GM12878 (cell line): Measurements from ENCODE around the gene UGT8. TPM values are rescaled to one million over a fixed set of nuclear protein-coding genes. Genes with fewer than 3 reads are reported as not detected.

ENCODE experiments used
- ATAC-seq: fragments of 200-7000 bp; cut with Tn5 transposase; 3 replicates; pipeline ENCODE4 v1.9.1; 2020; ENCODE audit warnings: mild to moderate bottlenecking, moderate library complexity
- BruUV-seq: library from RNA; stranded (reverse); fragments of 400-500 nt; replicated peaks from 2 replicates; lab custom pipeline; 2021; lab: Mats Ljungman, UMichigan
- CTCF ChIA-PET: fragments of 300-600 bp; sonication (Branson Sonifier 250); formaldehyde crosslinking; extraction: SDS; loops from one replicate; lab custom pipeline; 2021; ENCODE audit warnings: inconsistent platforms; lab: Yijun Ruan, JAX
- POLR2A ChIA-PET: fragments of 350-600 bp; formaldehyde crosslinking; extraction: SDS; loops from one replicate; lab custom pipeline; 2021; ENCODE audit warnings: inconsistent platforms; lab: Charles Lee
- RAD21 ChIA-PET: fragments of 300-600 bp; sonication (Branson Sonifier 250); formaldehyde crosslinking; loops from one replicate; lab custom pipeline; 2023; ENCODE audit warnings: antibody characterized with exemption; ENCODE audit not compliant: unreplicated experiment; lab: Charles Lee
- SMC1A ChIA-PET: fragments of 300-600 bp; sonication (Branson Sonifier 250); formaldehyde crosslinking; loops from one replicate; lab custom pipeline; 2023; ENCODE audit not compliant: unreplicated experiment, uncharacterized antibody; lab: Charles Lee
- DNase-seq: peaks from one replicate; pipeline ENCODE4 v3.0.0-alpha.2; 2011; ENCODE audit warnings: low read depth, low spot score
- FAIRE-seq: peaks from 3 replicates; lab custom pipeline; 2011; peaks lifted over from hg19 to GRCh38; lab: Jason Lieb, UNC
- H2AFZ ChIP-seq: 2 replicates; pipeline ENCODE4 v1.6.0; 2011; ENCODE audit warnings: low read depth, low read length, control low read depth; ENCODE audit not compliant: control insufficient read depth
- H3K27ac ChIP-seq: 2 replicates; pipeline ENCODE4 v1.5.1; 2011; ENCODE audit warnings: control low read depth; ENCODE audit not compliant: control insufficient read depth, insufficient read depth
- H3K27me3 ChIP-seq, 2 experiments: replicated peaks in 1 of 2; 2 replicates each; pipeline versions ENCODE4 v1.6.0 to v1.6.1; 2011; ENCODE audit warnings: low read length in 1 of 2; ENCODE audit not compliant: control insufficient read depth in 2 of 2, insufficient read depth in 2 of 2
- H3K36me3 ChIP-seq, 2 experiments: 2 replicates each; pipeline ENCODE4 v1.5.1; 2011; ENCODE audit warnings: low read length in 1 of 2; ENCODE audit not compliant: control insufficient read depth in 2 of 2, insufficient read depth in 2 of 2
- H3K4me1 ChIP-seq: 2 replicates; pipeline ENCODE4 v1.6.1; 2011; ENCODE audit warnings: mild to moderate bottlenecking, low read length, moderate library complexity, mixed read lengths; ENCODE audit not compliant: control insufficient read depth, insufficient read depth
- H3K4me2 ChIP-seq: 2 replicates; pipeline ENCODE4 v1.6.0; 2011; ENCODE audit warnings: control low read depth; ENCODE audit not compliant: control insufficient read depth, insufficient read depth
- H3K4me3 ChIP-seq: fragments of 200-600 bp; sonication (generic); 2 replicates; pipeline ENCODE4 v1.5.1; 2016
- H3K79me2 ChIP-seq: 2 replicates; pipeline ENCODE4 v1.6.0; 2011; ENCODE audit warnings: low read length; ENCODE audit not compliant: control insufficient read depth, insufficient read depth
- H3K9ac ChIP-seq: 2 replicates; pipeline ENCODE4 v1.8.0; 2011; ENCODE audit warnings: low read length, control low read depth, mixed read lengths; ENCODE audit not compliant: control insufficient read depth, insufficient read depth
- H3K9me3 ChIP-seq: replicated peaks from 3 replicates; pipeline ENCODE4 v1.5.1; 2011; ENCODE audit warnings: mild to moderate bottlenecking, low read length; ENCODE audit not compliant: control insufficient read depth, insufficient read depth
- H4K20me1 ChIP-seq: 2 replicates; pipeline ENCODE4 v1.6.0; 2011; ENCODE audit not compliant: control insufficient read depth, insufficient read depth
- BCLAF1 ChIP-seq: fragments of 450-650 bp; IDR thresholded peaks from 2 replicates; pipeline ENCODE4 v1.6.1; 2017; ENCODE audit warnings: antibody characterized with exemption, mild to moderate bottlenecking, moderate library complexity
- BMI1 ChIP-seq: fragments of 450-650 bp; IDR thresholded peaks from 2 replicates; pipeline ENCODE4 v1.6.1; 2016; ENCODE audit warnings: mild to moderate bottlenecking, moderate library complexity, borderline replicate concordance
- E2F4 ChIP-seq: IDR thresholded peaks from 2 replicates; pipeline ENCODE4 v1.6.1; 2012; ENCODE audit warnings: low read depth, low read length, improper control_type of control experiment
- IKZF1 ChIP-seq: fragments of 450-650 bp; conservative IDR thresholded peaks from 2 replicates; pipeline ENCODE4 v1.6.1; 2017; ENCODE audit warnings: antibody characterized with exemption, mild to moderate bottlenecking
- JUNB ChIP-seq: IDR thresholded peaks from 2 replicates; pipeline ENCODE4 v1.6.1; 2016; ENCODE audit warnings: antibody characterized with exemption, mild to moderate bottlenecking
- MLLT1 ChIP-seq: fragments of 450-650 bp; IDR thresholded peaks from 2 replicates; pipeline ENCODE4 v1.6.1; 2016; ENCODE audit warnings: mild to moderate bottlenecking
- NR2F1 ChIP-seq: fragments of 450-650 bp; conservative IDR thresholded peaks from 2 replicates; pipeline ENCODE4 v1.6.1; 2017; ENCODE audit warnings: mild to moderate bottlenecking
- PAX8 ChIP-seq: fragments of 450-650 bp; IDR thresholded peaks from 2 replicates; pipeline ENCODE4 v1.6.1; 2017; ENCODE audit warnings: mild to moderate bottlenecking, moderate library complexity
- ZNF687 ChIP-seq: fragments of 450-650 bp; IDR thresholded peaks from 2 replicates; pipeline ENCODE4 v1.6.1; 2017; ENCODE audit warnings: mild to moderate bottlenecking, moderate library complexity
- WGBS: methylation state at CpG from one replicate; pipeline ENCODE4 v1.1.6; 2016; ENCODE audit warnings: low lambda C conversion rate; ENCODE audit not compliant: insufficient replicate concordance, insufficient coverage; ENCODE audit errors: missing lambda C conversion rate; 5-methylcytosine and 5-hydroxymethylcytosine counted together
- in situ Hi-C: fragments of 300-500 bp; cut with MboI; formaldehyde crosslinking; loops from 9 replicates; pipeline ENCODE4 v1.14.3; 2018; ENCODE audit warnings: mixed read lengths
- intact Hi-C: fragments of 100-400 bp; cut with micrococcal nuclease; formaldehyde crosslinking; loops from one replicate; pipeline ENCODE4 v1.14.2; 2022; ENCODE audit not compliant: unreplicated experiment
- polyA plus RNA-seq, 11 experiments: library from polyadenylated mRNA; depleted of rRNA in 4 of 11; unstranded in 6 of 11; stranded (reverse) in 5 of 11; fragments of >200 nt; fragmentation: Nextera tagmentation in 4 of 11; fragmentation: Illumina TruSeq in 1 of 11; extraction: Ambion mirVana in 4 of 11; extraction: Trizol in 1 of 11; gene quantifications; 1 replicate in 1 of 11; 2 replicates in 10 of 11; pipeline versions ENCODE4 v1.2.1 to v1.2.3, GENCODE V29; 2011 to 2016; ENCODE audit warnings: inconsistent platforms in 2 of 11, missing spikeins in 2 of 11, low read depth in 1 of 11
- total RNA-seq, 4 experiments: library from RNA; depleted of rRNA in 3 of 4; stranded (reverse); fragments of >200 nt in 3 of 4; fragmentation: Illumina TruSeq in 1 of 4; extraction: Trizol in 1 of 4; gene quantifications; 2 replicates each; pipeline versions ENCODE4 v1.2.1 to v1.2.3, GENCODE V29; 2013 to 2021

Gene UGT8
- total and polyA plus RNA-seq, 10 of the 15 experiments (the other 5 are each of a cell fraction or from before 2014, with no cell fraction given): 0.16 to 1.1 (median 0.49) TPM

GRCh38 chr4:114725066-114725465 lies 126.5 kb downstream of the UGT8 start (continued):
- TF ChIP-seq ZNF687: no peak
- TF ChIP-seq BMI1: no peak
- no peak for TF ChIP-seq IKZF1
- no peak for TF ChIP-seq PAX8
- TF ChIP-seq, all 136 proteins: peak for 0

GRCh38 chr4:114727461-114727860 lies 128.9 kb downstream of the UGT8 start:
- Histone ChIP-seq H3K27ac (no peak overlapping the region), H3K9ac (no peak overlapping the region), H3K79me2 (no peaks in the 10 kb centered on the region), H3K36me3 (no peaks in the 10 kb centered on the region), H3K4me3 (no peak overlapping the region), H3K4me2 (no peak overlapping the region), H4K20me1 (no peaks in the 10 kb centered on the region), H3K4me1 (no peaks in the 10 kb centered on the region), H3K27me3 (no peaks in the 10 kb centered on the region), H2AFZ (no peak overlapping the region), H3K9me3 (no peaks in the 10 kb centered on the region)
- ATAC-seq (no peak), FAIRE-seq (no peak), DNase-seq (no peak)
- ChIA-PET RAD21 (no interaction called here), SMC1A (interaction anchor here (1.2 to 1.4 kb wide), 2 partner anchors 10 to 12 kb away, joined by 3 read pairs; no protein-coding TSS in a partner anchor), POLR2A (no interaction called here), CTCF (no interaction called here)
- BruUV-seq: no TSS peak
- intact Hi-C loops: no loop called here
- 0% methylated on average over 1 of the region's 1 CpG for WGBS
- in situ Hi-C loops: no loop called here
- TF ChIP-seq JUNB: no peak
- no peak for TF ChIP-seq E2F4
- TF ChIP-seq BCLAF1: no peak
- no peak for TF ChIP-seq MLLT1
- TF ChIP-seq NR2F1: no peak
